Neural cell (in vitro differentiated cells): Measurements from ENCODE around the gene VAV2.

Experiments
- EP300 ChIP-seq: fragments of 450-650 bp; conservative IDR thresholded peaks from 2 replicates; pipeline ENCODE4 v1.6.1; 2014; ENCODE audit warnings: antibody characterized with exemption, mild to moderate bottlenecking, moderate library complexity; ENCODE audit not compliant: poor library complexity, severe bottlenecking
- POLR2AphosphoS5 ChIP-seq: IDR thresholded peaks from 2 replicates; pipeline ENCODE4 v1.6.1; 2012
- RAD21 ChIP-seq: fragments of 450-650 bp; conservative IDR thresholded peaks from 2 replicates; pipeline ENCODE4 v1.6.1; 2014; ENCODE audit warnings: antibody characterized with exemption, mild to moderate bottlenecking, moderate library complexity
- SMC3 ChIP-seq: fragments of 450-650 bp; conservative IDR thresholded peaks from 2 replicates; pipeline ENCODE4 v1.6.1; 2014; ENCODE audit warnings: antibody characterized with exemption, mild to moderate bottlenecking, moderate library complexity; ENCODE audit not compliant: poor library complexity
- TAF1 ChIP-seq: IDR thresholded peaks from 2 replicates; pipeline ENCODE4 v1.6.1; 2012; ENCODE audit warnings: low read depth
- TF ChIP-seq, protein P1 (sequence below): fragments of 450-650 bp; IDR thresholded peaks from 2 replicates; pipeline ENCODE4 v1.5.1; 2014; ENCODE audit warnings: antibody characterized with exemption, mild to moderate bottlenecking, moderate library complexity; ENCODE audit not compliant: poor library complexity, severe bottlenecking
- TF ChIP-seq, protein P2 (sequence below): IDR thresholded peaks from 2 replicates; pipeline ENCODE4 v1.6.1; 2012; ENCODE audit warnings: borderline replicate concordance

DNA sequence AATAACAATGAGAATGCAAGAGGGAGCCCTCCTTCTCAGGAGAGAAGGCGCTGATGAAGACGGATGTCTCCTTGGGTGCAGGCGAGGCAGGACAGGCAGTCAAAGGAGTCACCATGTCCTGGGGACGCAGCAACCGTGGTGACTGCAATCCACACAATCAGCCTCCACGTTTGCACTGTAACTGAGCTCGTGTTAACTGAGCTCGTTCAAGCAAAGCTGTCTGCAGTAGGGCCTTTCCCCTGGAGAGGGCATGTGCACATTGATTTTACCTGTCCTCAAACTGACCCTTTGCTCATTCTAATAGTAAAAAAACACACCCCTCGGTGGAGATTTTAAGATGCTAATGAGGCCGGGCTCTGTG, 256.7 kb downstream of the VAV2 start:
- TF ChIP-seq, protein P1, sequence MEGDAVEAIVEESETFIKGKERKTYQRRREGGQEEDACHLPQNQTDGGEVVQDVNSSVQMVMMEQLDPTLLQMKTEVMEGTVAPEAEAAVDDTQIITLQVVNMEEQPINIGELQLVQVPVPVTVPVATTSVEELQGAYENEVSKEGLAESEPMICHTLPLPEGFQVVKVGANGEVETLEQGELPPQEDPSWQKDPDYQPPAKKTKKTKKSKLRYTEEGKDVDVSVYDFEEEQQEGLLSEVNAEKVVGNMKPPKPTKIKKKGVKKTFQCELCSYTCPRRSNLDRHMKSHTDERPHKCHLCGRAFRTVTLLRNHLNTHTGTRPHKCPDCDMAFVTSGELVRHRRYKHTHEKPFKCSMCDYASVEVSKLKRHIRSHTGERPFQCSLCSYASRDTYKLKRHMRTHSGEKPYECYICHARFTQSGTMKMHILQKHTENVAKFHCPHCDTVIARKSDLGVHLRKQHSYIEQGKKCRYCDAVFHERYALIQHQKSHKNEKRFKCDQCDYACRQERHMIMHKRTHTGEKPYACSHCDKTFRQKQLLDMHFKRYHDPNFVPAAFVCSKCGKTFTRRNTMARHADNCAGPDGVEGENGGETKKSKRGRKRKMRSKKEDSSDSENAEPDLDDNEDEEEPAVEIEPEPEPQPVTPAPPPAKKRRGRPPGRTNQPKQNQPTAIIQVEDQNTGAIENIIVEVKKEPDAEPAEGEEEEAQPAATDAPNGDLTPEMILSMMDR, result no peak
- TF ChIP-seq TAF1 (no peak), SMC3 (no peak), RAD21 (no peak), POLR2AphosphoS5 (no peak), EP300 (no peak)
- TF ChIP-seq, protein P2, sequence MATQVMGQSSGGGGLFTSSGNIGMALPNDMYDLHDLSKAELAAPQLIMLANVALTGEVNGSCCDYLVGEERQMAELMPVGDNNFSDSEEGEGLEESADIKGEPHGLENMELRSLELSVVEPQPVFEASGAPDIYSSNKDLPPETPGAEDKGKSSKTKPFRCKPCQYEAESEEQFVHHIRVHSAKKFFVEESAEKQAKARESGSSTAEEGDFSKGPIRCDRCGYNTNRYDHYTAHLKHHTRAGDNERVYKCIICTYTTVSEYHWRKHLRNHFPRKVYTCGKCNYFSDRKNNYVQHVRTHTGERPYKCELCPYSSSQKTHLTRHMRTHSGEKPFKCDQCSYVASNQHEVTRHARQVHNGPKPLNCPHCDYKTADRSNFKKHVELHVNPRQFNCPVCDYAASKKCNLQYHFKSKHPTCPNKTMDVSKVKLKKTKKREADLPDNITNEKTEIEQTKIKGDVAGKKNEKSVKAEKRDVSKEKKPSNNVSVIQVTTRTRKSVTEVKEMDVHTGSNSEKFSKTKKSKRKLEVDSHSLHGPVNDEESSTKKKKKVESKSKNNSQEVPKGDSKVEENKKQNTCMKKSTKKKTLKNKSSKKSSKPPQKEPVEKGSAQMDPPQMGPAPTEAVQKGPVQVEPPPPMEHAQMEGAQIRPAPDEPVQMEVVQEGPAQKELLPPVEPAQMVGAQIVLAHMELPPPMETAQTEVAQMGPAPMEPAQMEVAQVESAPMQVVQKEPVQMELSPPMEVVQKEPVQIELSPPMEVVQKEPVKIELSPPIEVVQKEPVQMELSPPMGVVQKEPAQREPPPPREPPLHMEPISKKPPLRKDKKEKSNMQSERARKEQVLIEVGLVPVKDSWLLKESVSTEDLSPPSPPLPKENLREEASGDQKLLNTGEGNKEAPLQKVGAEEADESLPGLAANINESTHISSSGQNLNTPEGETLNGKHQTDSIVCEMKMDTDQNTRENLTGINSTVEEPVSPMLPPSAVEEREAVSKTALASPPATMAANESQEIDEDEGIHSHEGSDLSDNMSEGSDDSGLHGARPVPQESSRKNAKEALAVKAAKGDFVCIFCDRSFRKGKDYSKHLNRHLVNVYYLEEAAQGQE, result no peak
